Measurements from ENCODE around the gene RET.

Gene RET

DNA sequence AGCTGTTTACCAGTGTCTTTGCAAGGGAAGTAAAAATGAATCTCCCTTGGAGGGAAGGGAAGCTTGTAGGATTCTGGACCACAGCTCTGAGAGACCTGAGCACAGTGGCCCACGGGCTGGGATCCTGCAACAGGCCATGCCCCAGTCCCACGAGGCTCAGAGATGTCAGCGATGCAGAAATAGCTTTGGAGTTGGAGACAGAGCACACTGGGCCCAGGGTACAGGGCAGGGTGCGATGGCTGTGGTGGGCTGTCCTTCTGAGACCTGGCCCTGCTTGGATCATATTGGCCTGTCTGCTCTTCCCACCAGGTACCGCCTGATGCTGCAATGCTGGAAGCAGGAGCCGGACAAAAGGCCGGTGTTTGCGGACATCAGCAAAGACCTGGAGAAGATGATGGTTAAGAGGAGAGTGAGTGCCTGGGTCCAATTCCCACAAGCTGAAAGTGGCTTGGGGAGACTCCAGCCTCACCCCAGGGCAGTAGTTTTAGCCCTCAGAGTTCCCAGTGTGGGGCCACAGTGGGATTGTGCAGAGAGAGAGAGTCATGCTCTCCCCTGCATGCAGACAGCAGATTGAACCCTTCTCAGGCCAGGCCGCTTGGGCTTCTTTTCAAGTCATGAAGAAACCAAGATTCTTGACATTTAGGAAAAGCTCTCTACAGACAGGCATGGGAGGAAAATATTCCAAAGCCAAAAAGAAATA, 47.9 kb downstream of the RET start:
- H3K4me3 ChIP-seq (ENCODE audit: low read depth, low read length) = no peak overlapping the region
- DNase-seq (ENCODE audit: low read depth) = no peak
- TF ChIP-seq, protein P1, sequence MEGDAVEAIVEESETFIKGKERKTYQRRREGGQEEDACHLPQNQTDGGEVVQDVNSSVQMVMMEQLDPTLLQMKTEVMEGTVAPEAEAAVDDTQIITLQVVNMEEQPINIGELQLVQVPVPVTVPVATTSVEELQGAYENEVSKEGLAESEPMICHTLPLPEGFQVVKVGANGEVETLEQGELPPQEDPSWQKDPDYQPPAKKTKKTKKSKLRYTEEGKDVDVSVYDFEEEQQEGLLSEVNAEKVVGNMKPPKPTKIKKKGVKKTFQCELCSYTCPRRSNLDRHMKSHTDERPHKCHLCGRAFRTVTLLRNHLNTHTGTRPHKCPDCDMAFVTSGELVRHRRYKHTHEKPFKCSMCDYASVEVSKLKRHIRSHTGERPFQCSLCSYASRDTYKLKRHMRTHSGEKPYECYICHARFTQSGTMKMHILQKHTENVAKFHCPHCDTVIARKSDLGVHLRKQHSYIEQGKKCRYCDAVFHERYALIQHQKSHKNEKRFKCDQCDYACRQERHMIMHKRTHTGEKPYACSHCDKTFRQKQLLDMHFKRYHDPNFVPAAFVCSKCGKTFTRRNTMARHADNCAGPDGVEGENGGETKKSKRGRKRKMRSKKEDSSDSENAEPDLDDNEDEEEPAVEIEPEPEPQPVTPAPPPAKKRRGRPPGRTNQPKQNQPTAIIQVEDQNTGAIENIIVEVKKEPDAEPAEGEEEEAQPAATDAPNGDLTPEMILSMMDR (IDR thresholded peaks at IDR 0.05; ENCODE audit: low read depth, low read length) = no peak
- TF ChIP-seq MYC (IDR thresholded peaks at IDR 0.05; ENCODE audit: low read depth, low read length) (no peak), POLR2A (IDR thresholded peaks at IDR 0.05; ENCODE audit: extremely low read depth, insufficient read length) (no peak)
- TF ChIP-seq, protein P2, sequence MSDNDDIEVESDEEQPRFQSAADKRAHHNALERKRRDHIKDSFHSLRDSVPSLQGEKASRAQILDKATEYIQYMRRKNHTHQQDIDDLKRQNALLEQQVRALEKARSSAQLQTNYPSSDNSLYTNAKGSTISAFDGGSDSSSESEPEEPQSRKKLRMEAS (IDR thresholded peaks at IDR 0.05; ENCODE audit: low read depth, low read length) = no peak

DNA sequence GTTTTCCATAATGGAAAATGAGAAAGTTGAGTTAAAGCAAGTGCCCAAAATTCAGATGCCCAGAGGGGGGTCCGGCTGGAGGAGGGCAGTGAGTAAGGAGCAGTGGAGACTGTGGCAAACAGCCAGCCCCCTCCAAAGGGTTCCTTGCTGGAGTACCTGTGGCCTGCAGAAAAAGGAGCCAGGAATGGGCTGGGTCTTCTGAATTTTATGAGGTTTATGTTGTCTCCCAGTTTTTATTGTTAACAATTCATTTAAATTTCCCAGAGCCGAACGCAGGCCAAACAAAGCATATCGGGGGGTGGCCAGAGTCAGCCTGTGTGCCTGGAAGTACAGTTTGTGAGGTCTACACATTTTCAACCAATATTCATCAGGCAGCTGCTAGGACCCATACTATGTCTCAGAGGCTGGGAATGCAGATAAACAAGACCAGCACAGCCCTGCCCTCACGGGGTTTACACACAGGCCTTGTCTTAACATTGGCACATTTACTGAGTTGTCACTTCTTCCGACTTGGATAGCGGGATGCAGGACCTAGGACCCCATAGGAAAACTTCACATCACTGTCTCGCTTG, 48.5 kb downstream of the RET start:
- no peak for DNase-seq (ENCODE audit: low read depth)
- H3K4me3 ChIP-seq (ENCODE audit: low read depth, low read length) = no peak overlapping the region
- TF ChIP-seq, protein P2 (IDR thresholded peaks at IDR 0.05; ENCODE audit: low read depth, low read length) = no peak
- no peak for TF ChIP-seq MYC (IDR thresholded peaks at IDR 0.05; ENCODE audit: low read depth, low read length)
- no peak for TF ChIP-seq POLR2A (IDR thresholded peaks at IDR 0.05; ENCODE audit: extremely low read depth, insufficient read length)
- TF ChIP-seq, protein P1 (IDR thresholded peaks at IDR 0.05; ENCODE audit: low read depth, low read length) = no peak

DNA sequence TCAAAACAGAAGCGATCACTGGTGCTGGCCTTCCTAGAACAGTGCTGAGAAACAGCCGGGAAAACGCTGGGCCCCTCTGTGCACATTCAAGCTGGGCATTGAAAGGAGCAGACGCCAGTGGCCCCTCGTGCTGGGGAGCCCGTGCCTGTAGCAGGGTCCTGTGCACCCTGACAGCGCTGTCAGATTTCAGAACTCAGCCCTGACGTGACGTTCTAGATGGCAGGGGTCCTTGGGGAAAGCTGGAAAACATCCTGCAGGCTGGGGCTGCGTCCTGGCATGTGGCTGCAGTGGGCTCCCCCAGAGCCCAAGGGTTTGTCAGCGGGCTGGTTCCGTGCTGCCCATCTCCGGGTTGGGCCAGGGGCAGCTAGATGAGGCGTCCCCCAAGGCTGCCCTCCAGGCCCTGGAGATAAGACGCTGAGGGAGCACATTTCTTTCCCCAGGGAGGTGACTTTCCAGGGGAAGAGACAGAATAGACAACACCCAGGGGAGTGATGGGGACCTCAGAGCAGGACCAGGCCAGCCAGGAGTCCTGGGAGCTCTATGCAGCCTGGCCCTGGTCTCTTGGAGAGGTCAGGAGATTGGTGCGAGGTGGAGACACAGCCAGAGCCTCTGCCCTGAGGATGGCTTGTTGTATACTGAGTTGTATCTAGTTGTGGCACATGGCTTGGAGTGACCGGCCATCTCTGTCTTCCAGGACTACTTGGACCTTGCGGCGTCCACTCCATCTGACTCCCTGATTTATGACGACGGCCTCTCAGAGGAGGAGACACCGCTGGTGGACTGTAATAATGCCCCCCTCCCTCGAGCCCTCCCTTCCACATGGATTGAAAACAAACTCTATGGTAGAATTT, 49.2 kb downstream of the RET start:
- H3K4me3 ChIP-seq (ENCODE audit: low read depth, low read length) = no peak overlapping the region
- TF ChIP-seq, protein P1 (IDR thresholded peaks at IDR 0.05; ENCODE audit: low read depth, low read length) = no peak
- TF ChIP-seq MYC (IDR thresholded peaks at IDR 0.05; ENCODE audit: low read depth, low read length) = no peak
- no peak for TF ChIP-seq POLR2A (IDR thresholded peaks at IDR 0.05; ENCODE audit: extremely low read depth, insufficient read length)
- TF ChIP-seq, protein P2 (IDR thresholded peaks at IDR 0.05; ENCODE audit: low read depth, low read length) = no peak
- DNase-seq (ENCODE audit: low read depth) = no peak

DNA sequence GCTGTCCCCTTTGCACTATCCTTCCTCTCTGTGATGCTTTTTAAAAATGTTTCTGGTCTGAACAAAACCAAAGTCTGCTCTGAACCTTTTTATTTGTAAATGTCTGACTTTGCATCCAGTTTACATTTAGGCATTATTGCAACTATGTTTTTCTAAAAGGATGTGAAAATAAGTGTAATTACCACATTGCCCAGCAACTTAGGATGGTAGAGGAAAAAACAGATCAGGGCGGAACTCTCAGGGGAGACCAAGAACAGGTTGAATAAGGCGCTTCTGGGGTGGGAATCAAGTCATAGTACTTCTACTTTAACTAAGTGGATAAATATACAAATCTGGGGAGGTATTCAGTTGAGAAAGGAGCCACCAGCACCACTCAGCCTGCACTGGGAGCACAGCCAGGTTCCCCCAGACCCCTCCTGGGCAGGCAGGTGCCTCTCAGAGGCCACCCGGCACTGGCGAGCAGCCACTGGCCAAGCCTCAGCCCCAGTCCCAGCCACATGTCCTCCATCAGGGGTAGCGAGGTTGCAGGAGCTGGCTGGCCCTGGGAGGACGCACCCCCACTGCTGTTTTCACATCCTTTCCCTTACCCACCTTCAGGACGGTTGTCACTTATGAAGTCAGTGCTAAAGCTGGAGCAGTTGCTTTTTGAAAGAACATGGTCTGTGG, 50.0 kb downstream of the RET start:
- no peak for DNase-seq (ENCODE audit: low read depth)
- TF ChIP-seq, protein P1 (IDR thresholded peaks at IDR 0.05; ENCODE audit: low read depth, low read length) = no peak
- TF ChIP-seq MYC (IDR thresholded peaks at IDR 0.05; ENCODE audit: low read depth, low read length) = no peak
- TF ChIP-seq, protein P2 (IDR thresholded peaks at IDR 0.05; ENCODE audit: low read depth, low read length) = no peak
- TF ChIP-seq POLR2A (IDR thresholded peaks at IDR 0.05; ENCODE audit: extremely low read depth, insufficient read length) = no peak
- no peak overlapping the region for H3K4me3 ChIP-seq (ENCODE audit: low read depth, low read length)

DNA sequence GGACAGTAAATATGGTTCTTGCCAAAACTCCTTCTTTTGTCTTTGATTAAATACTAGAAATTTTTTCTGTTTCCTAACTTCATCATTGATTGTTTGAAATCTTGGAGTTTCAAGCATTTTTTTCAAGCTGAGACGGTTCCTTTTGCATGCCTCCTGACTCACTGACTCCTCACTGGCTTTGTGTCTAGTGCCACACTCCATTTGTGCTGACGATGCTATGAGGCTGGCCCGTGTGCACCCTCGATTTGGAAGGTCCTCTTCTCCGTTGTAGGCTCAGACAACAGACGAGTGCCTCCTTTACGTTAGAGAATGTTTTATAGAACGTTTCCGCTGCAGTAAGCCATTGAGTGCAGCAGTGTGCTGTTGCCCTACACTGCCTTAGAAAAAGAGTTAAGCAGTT, 50.6 kb downstream of the RET start:
- DNase-seq (ENCODE audit: low read depth) = no peak
- TF ChIP-seq, protein P2 (IDR thresholded peaks at IDR 0.05; ENCODE audit: low read depth, low read length) = no peak
- TF ChIP-seq, protein P1 (IDR thresholded peaks at IDR 0.05; ENCODE audit: low read depth, low read length) = no peak
- TF ChIP-seq POLR2A (IDR thresholded peaks at IDR 0.05; ENCODE audit: extremely low read depth, insufficient read length) = no peak
- no peak for TF ChIP-seq MYC (IDR thresholded peaks at IDR 0.05; ENCODE audit: low read depth, low read length)
- no peak overlapping the region for H3K4me3 ChIP-seq (ENCODE audit: low read depth, low read length)

All from NB4 (cell line).